Stimulated activated naive CD4-positive, alpha-beta T cell (primary cell): Measurements from ENCODE around the gene SLAMF1.
A peak's percentile ranks its signal among the peaks of the same experiment; 100 is the strongest.

Experiments
- DNase-seq, 6 experiments: peaks; one replicate each; lab custom pipeline; 2025; lab: John Stamatoyannopoulos, UW

Gene SLAMF1

DNA sequence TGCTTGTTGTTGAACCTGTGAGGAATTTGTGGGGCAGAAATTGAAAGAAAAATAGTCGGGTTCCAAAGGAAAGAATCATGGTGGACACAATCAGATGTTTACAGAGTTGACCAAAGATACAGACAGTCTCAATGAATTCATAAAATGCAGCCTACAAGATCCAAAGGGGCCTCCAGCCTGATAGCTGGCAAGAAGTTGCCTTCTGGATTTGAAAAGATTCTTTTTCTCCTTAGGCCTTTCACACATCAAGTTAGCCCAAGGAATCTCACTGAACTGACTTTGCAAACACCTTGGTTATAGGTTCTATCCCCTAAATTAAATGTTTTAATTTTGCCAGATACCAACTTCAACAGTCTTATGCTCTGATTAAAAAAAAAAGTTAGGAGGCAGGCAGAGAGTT lies 21.5 kb downstream of the SLAMF1 start:
- DNase-seq = no peak

DNA sequence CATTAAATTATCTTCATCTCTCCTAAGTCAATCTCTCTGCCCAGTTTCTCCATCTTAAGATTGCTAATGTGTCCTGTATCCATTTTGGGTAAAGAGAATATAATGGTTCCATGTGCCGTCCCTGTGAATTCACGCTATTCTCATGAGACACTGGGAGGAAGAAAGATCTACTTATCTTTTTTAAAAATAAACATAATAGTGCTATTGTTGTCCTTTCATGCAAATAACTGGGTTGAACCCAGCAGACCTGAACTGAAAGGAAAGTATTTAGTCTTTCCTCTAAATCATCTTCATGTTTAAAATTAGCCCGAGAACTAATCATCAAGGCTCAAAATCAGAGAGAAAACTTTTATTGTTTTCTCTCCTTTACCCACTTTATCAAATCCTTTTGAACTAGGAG lies 22.4 kb downstream of the SLAMF1 start:
- no peak for DNase-seq

DNA sequence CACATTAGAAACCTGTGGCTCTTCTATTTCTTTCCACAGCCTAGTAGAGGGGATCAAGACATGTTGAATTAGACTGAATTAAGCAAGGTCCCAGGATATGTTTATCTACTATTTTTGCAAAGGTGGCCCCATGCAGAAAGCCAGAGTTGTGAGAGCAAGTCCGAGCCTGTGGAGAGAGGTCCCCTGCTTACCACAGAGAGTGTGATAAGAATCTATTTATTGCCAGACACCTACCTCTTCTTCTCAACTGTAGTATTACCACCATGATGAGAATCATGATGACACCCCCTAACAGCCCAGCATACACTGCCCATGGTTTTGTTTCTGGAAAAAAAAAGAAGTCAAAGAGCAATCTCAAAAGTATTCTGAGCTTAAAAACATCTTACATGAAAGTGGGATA lies 23.0 kb downstream of the SLAMF1 start:
- no peak for DNase-seq

DNA sequence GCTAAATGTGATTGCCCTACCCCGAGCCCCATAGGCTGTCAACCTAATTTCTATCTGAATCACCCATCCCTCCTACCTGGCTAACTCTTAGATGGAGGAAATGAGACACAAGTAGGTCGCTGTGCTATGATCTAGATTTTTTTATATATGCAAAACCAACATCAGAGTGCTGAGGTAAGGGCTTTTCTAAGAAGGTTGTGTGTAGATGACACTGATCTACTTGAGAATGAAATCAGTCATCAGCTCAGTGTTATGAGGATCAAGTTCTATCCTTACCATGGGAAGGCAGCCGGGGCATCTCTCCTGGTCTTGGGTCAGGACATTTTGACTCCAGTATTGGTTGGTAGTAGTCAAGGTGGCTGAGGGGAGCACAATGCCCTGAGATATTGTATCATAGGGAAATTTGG lies 23.6 kb downstream of the SLAMF1 start:
- DNase-seq = no peak

DNA sequence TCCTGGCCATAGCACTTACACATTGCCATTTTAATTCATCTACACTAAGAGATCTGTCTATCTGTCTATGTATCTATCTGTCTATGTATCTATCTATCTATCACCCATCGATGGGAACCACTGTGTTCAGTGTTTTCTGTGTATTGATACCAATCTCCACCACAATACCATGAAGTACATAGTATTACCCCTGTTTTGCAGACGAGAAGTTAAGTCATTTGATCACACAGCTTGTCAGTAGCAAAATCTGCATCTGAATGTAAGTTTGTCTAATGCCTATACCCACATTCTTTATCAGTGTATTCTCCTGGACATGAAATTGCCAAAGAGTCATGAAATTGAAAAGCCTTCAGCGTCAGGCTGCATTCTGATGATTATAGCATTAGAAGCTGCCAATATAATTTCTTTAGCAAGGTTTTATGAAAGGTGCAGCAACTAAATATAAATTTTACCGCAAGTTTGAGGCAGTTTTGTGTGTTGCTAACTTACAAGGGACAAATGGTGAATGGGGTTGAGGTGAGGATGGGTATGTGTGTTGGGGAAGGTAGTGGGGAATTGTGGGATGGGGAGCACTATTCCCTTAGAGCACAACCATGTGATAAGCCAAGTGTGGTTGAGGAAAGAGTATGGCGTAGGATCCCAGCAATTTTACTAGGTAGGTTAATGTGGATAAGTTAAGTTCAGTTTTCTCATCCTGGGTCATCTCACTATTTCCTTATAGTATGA lies 24.2 kb downstream of the SLAMF1 start:
- DNase-seq = no peak

DNA sequence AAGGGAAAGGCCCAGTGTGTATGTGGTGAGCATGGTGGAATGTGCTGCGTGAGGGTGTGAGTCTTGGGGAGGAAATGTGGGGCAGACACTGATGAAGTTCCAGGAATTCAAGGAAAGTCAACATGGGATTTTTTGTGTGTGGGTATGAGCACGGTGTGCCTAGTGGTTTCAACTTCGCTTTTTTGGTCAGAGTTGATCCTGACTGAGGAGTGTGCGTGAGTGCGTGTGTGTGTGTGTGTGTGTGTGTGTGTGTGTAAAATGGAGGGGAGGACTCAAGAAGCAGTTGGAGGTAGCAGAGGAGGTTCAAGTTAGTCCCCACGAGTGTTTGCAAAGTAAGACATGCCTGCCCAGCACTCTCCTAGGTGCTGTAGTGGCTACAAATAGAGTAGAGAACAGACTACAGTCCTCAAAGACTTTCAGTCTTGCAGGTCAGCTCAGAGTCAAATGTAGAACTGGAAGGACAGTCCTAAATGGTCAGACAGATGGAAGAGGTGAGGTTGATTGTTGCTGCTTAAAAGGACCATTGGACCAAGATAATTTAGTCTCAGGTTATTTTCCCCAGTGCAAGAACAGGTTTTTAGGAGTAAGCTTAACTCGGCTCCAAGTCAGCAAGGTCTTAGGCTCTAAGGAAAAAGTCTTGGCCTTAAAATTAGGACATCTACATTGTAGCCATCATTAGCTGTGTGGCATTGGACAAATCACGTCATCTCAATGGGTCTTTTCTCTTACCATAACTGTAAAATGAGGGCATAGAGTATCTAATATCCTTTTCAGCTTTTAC lies 25.0 kb downstream of the SLAMF1 start:
- DNase-seq = no peak

DNA sequence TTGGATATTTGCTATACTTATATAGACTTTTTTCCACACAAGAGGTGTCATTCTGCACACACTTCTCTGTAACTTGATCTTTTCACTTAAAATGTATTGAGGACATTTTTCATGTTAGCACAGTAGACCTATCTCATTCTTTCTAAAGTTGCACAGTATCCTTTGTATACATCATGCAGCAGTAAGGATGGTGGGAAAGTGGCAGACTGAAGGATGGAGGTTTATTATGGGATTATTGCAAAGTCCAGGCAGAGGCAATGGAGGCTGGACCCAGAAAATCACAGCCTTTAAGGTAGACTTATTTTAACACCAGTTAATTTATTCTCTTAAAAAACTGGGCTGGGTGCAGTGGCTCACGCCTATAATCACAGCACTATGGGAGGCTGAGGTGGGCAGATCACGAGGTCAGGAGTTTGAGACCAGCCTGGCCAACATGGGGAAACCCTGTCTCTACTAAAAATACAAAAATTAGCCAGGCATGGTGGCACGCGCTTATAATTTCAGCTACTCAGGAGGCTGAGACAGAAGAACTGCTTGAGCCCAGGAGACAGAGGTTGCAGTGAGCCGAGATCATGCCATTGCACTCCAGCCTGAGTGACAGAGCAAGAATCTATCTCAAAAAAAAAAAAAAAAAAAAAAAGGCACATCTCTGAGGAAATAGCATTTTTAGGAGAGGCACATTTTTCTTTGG lies 25.8 kb downstream of the SLAMF1 start:
- no peak for DNase-seq

DNA sequence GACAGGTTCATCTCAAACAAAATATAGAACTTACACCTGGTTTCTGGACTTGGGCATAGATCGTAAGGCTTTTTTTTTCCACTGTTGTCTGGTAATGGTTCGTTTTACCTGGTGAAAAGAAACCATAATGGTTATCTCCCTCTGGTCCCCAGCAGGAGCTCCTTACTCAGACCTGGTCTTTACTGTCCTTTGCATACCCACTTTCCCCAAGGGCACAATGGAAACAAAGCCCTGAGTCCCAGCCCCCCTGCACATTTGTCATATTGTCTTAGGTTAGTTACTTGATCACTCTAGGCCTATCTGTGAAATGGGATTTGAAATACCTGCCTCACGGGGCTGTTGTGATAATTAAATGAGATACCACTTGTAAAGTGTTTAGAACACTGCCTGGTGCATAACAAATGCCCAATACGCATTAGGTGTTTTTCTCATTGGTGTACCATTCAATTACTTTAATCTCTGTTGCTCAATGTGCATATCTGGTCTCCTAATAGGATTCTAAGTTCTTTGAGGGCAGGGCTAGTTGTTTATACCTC lies 27.0 kb downstream of the SLAMF1 start:
- no peak for DNase-seq

DNA sequence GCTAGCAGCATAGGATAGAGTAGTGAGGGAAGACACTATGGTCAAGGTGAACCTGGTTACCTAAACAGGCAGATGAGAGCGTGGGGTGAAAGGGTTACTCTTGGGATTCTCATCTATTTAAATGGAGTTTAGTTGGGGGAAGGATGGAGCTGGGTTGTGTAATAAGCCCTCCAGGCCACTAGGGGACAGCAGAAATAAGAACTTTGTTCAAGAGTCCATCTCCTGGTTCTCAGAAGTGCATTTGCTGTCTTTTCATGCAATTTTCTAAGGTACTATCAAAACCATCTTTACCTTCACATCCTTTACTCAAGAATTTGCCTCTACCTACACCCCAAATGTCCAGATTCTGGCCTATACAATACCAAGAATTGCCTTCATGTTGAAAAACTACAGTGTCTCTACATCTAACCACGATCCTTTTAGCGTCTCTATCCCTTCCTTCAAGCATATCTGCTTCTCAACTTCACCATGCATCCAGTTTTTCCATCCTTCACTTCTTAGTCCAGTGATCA lies 28.0 kb downstream of the SLAMF1 start:
- DNase-seq = peak in 3 of 6 experiments; percentile 28 to 53 (median 50)

DNA sequence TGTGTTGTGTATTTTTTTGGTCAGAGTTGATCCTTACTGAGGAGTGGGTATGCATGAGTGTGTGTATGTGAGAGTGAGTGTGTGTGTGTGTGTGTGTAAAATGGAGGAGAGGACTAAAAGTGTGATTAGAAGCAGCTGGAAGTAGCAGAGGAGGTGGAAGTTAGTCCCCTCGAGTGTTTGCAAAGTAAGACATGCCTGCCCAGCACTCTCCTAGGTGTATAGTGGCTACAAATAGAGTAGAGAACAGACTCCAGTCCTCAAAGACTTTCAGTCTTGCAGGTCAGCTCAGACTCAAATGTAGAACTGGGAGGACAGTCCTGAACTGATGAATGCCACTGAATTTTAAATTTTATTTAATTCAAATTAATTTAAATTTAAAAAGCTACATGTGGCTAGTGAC lies 28.5 kb downstream of the SLAMF1 start:
- DNase-seq = no peak

DNA sequence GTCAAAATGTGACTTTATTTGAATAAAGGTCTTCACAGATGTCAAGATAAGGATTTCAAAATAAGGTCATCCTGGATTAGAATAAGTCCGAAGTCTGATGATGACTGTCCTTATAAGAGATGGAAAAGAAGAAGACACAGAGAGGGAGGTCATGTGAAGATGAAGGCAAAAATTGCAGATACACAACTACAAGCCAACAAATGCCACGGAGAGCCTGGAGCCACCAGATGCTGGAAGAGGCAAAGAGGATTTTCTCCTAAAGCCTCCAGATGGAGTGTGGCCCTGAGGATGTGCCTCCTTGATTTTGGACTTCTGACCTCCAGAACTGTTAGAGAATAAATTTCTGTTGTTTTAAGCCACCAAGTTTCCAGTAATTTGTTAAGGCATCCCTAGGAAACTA lies 31.2 kb downstream of the SLAMF1 start:
- no peak for DNase-seq

DNA sequence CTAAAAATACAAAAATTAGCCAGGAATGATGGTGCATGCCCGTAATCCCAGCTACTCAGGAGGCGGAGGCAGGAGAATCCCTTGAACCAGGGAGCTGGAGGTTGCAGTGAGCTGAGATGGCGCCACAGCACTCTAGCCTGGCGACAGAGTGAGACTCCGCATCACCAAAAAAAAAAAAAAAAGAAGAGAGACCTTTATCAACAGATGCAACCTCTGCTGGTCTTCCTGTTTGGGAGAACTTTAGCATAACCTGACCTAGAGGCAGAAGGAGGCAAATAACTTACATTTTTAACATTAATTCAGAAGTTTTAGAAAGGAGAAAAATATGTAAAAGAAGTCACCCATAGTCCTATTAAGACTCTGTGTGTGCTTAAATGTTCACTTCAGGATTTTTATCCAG lies 32.4 kb downstream of the SLAMF1 start:
- DNase-seq = no peak

DNA sequence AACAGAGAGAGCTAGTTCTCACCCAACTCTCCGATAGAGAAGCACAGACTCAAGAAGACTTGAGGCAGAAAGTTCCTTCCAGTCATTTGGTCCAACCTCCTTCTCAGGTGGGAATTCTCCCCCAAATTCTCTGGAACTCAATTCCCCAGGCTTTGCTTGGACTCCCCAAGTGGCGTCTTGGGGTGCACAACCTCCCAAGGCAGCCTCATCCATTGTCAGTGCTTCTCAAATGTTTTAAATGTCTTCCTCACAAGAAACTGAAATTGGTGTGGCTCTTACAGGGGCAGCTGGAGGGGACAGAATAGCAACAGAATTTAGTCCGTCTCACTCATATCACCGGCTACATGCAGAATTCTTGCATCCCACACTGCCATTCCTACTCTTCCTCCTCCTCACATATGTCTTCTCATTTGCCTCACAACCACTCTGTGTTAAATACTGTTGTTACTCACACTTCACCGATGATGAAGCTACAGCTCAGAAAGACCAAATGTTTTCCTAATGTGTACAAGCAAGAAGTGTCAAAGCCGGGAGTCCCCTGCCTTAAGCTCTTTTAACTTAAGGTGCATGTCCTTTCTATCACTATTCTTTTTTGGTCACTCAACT lies 34.1 kb downstream of the SLAMF1 start:
- no peak for DNase-seq

DNA sequence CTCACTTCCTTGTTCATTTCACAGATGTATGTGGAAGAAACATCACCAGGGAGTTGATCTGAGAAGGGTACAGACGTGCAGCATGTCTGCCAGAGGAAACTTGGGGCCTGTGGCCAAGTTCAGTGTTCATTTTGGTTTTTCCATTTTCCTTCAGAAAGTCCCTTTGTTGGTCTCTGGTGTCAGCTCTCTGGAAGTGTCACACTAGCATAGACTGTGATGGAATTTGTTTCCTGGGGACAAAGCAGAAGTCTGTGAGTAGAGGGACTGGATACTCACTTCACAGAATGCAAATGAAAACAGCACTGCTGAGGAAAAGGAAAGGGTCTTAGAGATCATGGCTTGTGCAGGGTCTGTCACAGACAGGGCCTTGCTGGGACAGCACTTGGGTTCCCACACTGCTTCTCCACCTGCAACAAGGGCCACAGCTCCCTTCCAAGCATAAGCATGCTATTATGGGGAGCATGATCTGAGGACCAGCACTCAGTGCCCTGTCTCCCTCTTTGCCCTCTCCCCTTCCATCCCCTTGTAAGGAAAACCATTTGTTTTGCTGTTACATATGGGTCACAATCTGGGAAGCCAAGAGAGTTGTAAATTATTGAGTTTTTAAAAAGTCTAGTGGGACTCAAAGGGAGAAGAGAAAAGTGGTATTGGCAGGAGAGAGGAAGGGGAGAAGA lies 36.1 kb downstream of the SLAMF1 start:
- DNase-seq = no peak

DNA sequence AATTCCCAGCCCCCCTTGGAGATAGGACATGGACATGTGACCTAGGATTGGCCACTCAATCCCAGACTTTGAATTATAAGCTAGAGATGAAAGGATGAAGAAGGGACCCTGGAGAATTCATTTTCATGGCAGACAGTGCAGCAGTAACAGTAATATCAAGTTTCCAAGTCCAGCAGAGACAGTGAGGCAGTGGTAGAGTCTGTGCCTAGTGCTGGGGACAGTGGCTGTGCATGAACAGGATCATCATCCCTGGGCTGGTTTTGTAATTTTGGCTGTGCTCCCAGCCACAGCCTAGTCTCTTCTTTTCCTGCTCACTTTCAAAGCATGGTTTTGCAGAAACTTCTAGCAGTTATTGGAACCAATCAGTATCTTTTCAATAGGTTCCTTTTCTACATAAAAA lies 37.9 kb downstream of the SLAMF1 start:
- no peak for DNase-seq

DNA sequence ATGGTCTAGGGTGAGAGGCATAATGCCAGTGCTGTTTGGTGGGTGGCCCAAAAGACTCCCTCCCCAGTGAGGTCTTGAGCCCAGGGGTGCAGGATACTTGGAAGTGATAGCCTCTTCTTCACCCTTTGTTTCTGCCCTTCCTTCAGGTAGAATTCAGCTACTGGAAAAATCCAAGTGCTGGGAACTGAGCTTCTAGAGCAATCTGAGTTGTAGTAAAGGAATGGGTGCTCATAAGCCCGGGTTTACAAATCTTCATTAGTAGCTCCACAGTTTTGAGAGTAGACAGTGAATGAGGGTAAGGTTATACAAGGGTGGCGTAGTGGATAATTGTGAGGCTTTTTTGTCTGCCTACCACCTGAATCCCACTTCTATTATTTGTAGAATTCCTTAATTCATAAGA lies 38.3 kb downstream of the SLAMF1 start:
- no peak for DNase-seq

DNA sequence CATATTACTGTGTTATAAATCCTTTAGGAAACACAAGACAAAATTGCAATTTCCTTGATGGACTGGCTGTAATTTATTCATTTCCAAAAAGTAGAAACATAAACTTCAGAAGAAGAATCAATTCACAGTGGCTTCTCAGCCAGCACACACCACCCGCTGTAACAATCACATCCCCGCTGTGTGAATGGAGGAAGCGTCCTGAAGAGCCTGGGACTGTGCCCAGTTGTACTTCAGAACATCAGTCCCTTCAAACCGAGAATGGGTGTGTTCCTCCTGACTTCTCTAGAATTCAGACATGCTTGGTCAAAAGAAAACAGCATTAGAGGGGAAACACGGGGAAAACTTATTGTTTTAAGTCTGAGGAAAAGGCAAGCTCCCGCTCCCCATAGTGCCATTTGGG lies 38.8 kb downstream of the SLAMF1 start:
- DNase-seq = no peak

DNA sequence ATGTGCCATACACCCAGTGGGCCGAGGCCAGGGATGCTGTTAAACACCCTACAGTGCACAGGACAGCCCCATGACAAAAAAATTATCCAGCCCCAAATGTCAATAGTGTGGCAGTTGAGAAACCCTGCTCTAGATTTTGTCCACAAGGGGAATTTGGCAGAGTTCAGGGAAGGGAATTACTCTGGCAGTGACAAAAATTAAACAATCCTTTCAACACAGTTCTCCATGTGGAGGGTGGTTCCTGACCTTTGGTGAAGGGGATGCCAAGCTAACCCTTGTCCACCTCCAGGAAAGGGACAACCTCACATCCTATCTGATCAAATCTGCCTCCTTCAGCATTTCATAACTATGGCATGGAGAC lies 39.2 kb downstream of the SLAMF1 start:
- DNase-seq = no peak

DNA sequence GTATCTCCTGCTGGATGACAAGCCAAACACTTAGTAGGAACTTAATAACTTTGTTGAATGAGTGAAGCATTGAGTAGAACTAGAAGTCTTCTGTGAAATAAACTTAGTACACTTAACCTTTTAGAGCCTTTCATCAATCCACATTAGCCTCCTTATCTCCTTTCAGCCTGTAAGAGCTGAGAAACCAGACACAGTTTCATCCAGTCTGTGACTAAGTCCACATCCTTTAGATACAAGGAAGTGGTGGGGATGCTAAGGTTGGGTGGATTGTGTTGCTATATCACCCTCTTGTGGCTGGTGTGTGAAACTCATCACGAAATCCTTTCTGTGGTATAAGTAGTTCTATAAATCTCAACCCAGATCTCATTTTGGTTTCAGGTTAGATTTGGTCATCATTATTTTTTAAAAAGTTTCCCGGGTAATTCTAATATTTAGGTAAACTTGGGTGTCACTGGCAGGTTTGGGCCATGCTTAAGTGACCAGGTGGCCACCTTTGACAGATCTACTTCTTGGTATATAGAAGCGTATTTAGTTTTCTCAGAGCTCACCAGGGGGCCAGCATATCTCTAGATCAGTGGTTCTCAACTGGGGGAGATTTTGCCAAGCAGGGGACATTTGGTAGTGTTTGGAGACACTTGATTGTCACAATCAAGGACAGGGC lies 39.7 kb downstream of the SLAMF1 start:
- peak in 5 of 6 experiments; percentile 41 to 82 (median 65) for DNase-seq

DNA sequence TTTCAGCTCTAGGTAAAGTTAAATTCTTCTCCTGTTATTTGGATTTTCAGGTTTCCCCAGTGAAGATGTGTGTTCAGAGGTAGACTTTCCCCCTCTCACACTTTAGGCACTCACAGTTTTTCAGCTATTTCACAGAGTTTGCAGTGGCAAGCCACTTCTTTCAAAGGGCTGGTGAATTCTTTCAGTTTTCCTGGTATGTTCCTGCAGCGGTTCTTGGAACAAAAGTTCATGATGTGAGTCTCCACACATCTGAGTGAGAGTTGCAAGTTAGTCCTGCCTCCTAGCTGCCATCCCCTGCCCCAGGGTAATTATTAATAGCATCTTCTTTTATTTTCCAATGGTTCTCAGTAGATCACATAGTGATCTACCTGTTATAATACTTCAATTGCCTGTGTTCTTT lies 40.2 kb downstream of the SLAMF1 start:
- no peak for DNase-seq
